GM03348 (cell line): ENCODE results near the gene SLC17A4.

ENCODE experiments used
- DNase-seq: peaks from one replicate; pipeline ENCODE4 v3.0.0; 2012; ENCODE audit warnings: low spot score

SLC17A4 gene

GRCh38 chr6:25750906-25751305 lies 3.6 kb upstream of the SLC17A4 start:
- DNase-seq: no peak

- DNase-seq: no peak
Measured at GRCh38 chr6:25753079-25753478, 1.5 kb upstream of the SLC17A4 start.

- no peak for DNase-seq
Measured at GRCh38 chr6:25755483-25755882, 941 bp downstream of the SLC17A4 start.

- no peak for DNase-seq
Measured at GRCh38 chr6:25756382-25757363, 2.1 kb downstream of the SLC17A4 start.

GRCh38 chr6:25757936-25758642 lies 3.5 kb downstream of the SLC17A4 start:
- no peak for DNase-seq

GRCh38 chr6:25764611-25765010 lies 10.1 kb downstream of the SLC17A4 start:
- no peak for DNase-seq

- DNase-seq: no peak
Measured at GRCh38 chr6:25768566-25768965, 14.0 kb downstream of the SLC17A4 start.

- peak; percentile 10 for DNase-seq
Measured at GRCh38 chr6:25769983-25770382, 15.4 kb downstream of the SLC17A4 start.

- no peak for DNase-seq
Measured at GRCh38 chr6:25774120-25774715, 19.7 kb downstream of the SLC17A4 start.

GRCh38 chr6:25777031-25777430 lies 22.5 kb downstream of the SLC17A4 start:
- DNase-seq: no peak

- no peak for DNase-seq
Measured at GRCh38 chr6:25777856-25778649, 23.5 kb downstream of the SLC17A4 start.

GRCh38 chr6:25781134-25781533 lies 26.6 kb downstream of the SLC17A4 start:
- no peak for DNase-seq

GRCh38 chr6:25787428-25787827 lies 32.9 kb downstream of the SLC17A4 start:
- DNase-seq: no peak

- DNase-seq: peak; percentile 61
Measured at GRCh38 chr6:25788305-25788922, 33.9 kb downstream of the SLC17A4 start.

GRCh38 chr6:25789475-25789874 lies 34.9 kb downstream of the SLC17A4 start:
- DNase-seq: no peak

GRCh38 chr6:25792016-25792415 lies 37.5 kb downstream of the SLC17A4 start:
- no peak for DNase-seq

GRCh38 chr6:25793970-25794369 lies 39.4 kb downstream of the SLC17A4 start:
- DNase-seq: no peak

GRCh38 chr6:25794784-25795183 lies 40.2 kb downstream of the SLC17A4 start:
- no peak for DNase-seq

GRCh38 chr6:25801436-25801835 lies 46.9 kb downstream of the SLC17A4 start:
- DNase-seq: no peak

GRCh38 chr6:25804804-25805203 lies 50.3 kb downstream of the SLC17A4 start:
- DNase-seq: no peak

- DNase-seq: no peak
Measured at GRCh38 chr6:25815194-25815593, 60.7 kb downstream of the SLC17A4 start.
